Measurements from ENCODE around the gene GPER1.

The GPER1 gene

GRCh38 chr7:1086588-1087464 is 1.1 kb upstream of the GPER1 start:
- TF ChIP-seq EZH2phosphoT487 (conservative IDR thresholded peaks at IDR 0.05; ENCODE audit: low read length) (no peak), CTCF (IDR thresholded peaks at IDR 0.05; ENCODE audit: insufficient read depth, low read length, poor library complexity, severe bottlenecking) (peak; percentile 100)
- H3K36me3 ChIP-seq (ENCODE audit: low read length) = no peaks in the 10 kb centered on the region

GRCh38 chr7:1087465-1087814 is 473 bp upstream of the GPER1 start:
- peak overlapping the region; percentile 45 for H3K4me2 ChIP-seq (ENCODE audit: low read depth, low read length, poor library complexity, severe bottlenecking)
- H3K4me3 ChIP-seq (ENCODE audit: insufficient read depth, low read length, poor library complexity, severe bottlenecking) = no peak overlapping the region
- no peaks in the 10 kb centered on the region for H3K36me3 ChIP-seq (ENCODE audit: low read length)
- no peak overlapping the region for H3K27ac ChIP-seq (ENCODE audit: low read depth, low read length)
- no peaks in the 10 kb centered on the region for H3K27me3 ChIP-seq (ENCODE audit: low read length)
- TF ChIP-seq EZH2phosphoT487 (conservative IDR thresholded peaks at IDR 0.05; ENCODE audit: low read length) (no peak), CTCF (IDR thresholded peaks at IDR 0.05; ENCODE audit: insufficient read depth, low read length, poor library complexity, severe bottlenecking) (no peak)
- H3K79me2 ChIP-seq (ENCODE audit: insufficient read depth, low read length) = no peaks in the 10 kb centered on the region
- no peaks in the 10 kb centered on the region for H3K9me3 ChIP-seq (ENCODE audit: insufficient read depth, low read length)
- H4K20me1 ChIP-seq (ENCODE audit: low read depth, low read length) = no peaks in the 10 kb centered on the region; the same call in 1 of the 2 replicates
- H3K9me2 ChIP-seq (replicated peaks; ENCODE audit: insufficient read depth, low read length) = no peaks in the 10 kb centered on the region
- peak overlapping the region; percentile 12; the same call in 1 of the 2 replicates for H3K9ac ChIP-seq (ENCODE audit: low read length)
- H2AFZ ChIP-seq (ENCODE audit: low read depth, low read length, severe bottlenecking) = no peak overlapping the region
- H3F3A ChIP-seq (ENCODE audit: insufficient read depth) = peaks cover 9% of the 10 kb centered on the region

More at GRCh38 chr7:1086588-1087464, 1.1 kb upstream of the GPER1 start:
- H3K4me3 ChIP-seq (ENCODE audit: insufficient read depth, low read length, poor library complexity, severe bottlenecking) = no peak overlapping the region
- no peaks in the 10 kb centered on the region for H3K9me2 ChIP-seq (replicated peaks; ENCODE audit: insufficient read depth, low read length)
- H4K20me1 ChIP-seq (ENCODE audit: low read depth, low read length) = no peaks in the 10 kb centered on the region; the same call in 1 of the 2 replicates
- peaks cover 9% of the 10 kb centered on the region for H3F3A ChIP-seq (ENCODE audit: insufficient read depth)
- no peaks in the 10 kb centered on the region for H3K27me3 ChIP-seq (ENCODE audit: low read length)
- H3K4me2 ChIP-seq (ENCODE audit: low read depth, low read length, poor library complexity, severe bottlenecking) = peak overlapping the region; percentile 45
- H3K27ac ChIP-seq (ENCODE audit: low read depth, low read length) = peak overlapping the region; percentile 55
- no peaks in the 10 kb centered on the region for H3K9me3 ChIP-seq (ENCODE audit: insufficient read depth, low read length)
- H3K79me2 ChIP-seq (ENCODE audit: insufficient read depth, low read length) = no peaks in the 10 kb centered on the region
- H3K9ac ChIP-seq (ENCODE audit: low read length) = peak overlapping the region; percentile 12; the same call in 1 of the 2 replicates
- no peak overlapping the region for H2AFZ ChIP-seq (ENCODE audit: low read depth, low read length, severe bottlenecking)

GRCh38 chr7:1090236-1090635 is 2.3 kb downstream of the GPER1 start:
- no peak overlapping the region for H3K9ac ChIP-seq (ENCODE audit: low read length)
- no peaks in the 10 kb centered on the region for H3K36me3 ChIP-seq (ENCODE audit: low read length)
- H4K20me1 ChIP-seq (ENCODE audit: low read depth, low read length) = no peaks in the 10 kb centered on the region; the same call in 1 of the 2 replicates
- H3K4me3 ChIP-seq (ENCODE audit: insufficient read depth, low read length, poor library complexity, severe bottlenecking) = no peak overlapping the region
- H3K79me2 ChIP-seq (ENCODE audit: insufficient read depth, low read length) = no peaks in the 10 kb centered on the region
- no peaks in the 10 kb centered on the region for H3K9me3 ChIP-seq (ENCODE audit: insufficient read depth, low read length)
- H3F3A ChIP-seq (ENCODE audit: insufficient read depth) = peaks cover 9% of the 10 kb centered on the region
- no peak overlapping the region for H3K27ac ChIP-seq (ENCODE audit: low read depth, low read length)
- no peaks in the 10 kb centered on the region for H3K27me3 ChIP-seq (ENCODE audit: low read length)
- H3K9me2 ChIP-seq (replicated peaks; ENCODE audit: insufficient read depth, low read length) = no peaks in the 10 kb centered on the region
- H3K4me2 ChIP-seq (ENCODE audit: low read depth, low read length, poor library complexity, severe bottlenecking) = no peak overlapping the region
- TF ChIP-seq EZH2phosphoT487 (conservative IDR thresholded peaks at IDR 0.05; ENCODE audit: low read length) = no peak
- no peak for TF ChIP-seq CTCF (IDR thresholded peaks at IDR 0.05; ENCODE audit: insufficient read depth, low read length, poor library complexity, severe bottlenecking)
- no peak overlapping the region for H2AFZ ChIP-seq (ENCODE audit: low read depth, low read length, severe bottlenecking)

All from SU-DHL-6 (cell line).